ENCODE measurements around the gene CCDC174.
"Not testable (repeated sequence)": the region's sequence is repeated elsewhere in the genome, so short reads cannot be mapped to it uniquely, and the experiment has no call there.

CCDC174 gene

DNA sequence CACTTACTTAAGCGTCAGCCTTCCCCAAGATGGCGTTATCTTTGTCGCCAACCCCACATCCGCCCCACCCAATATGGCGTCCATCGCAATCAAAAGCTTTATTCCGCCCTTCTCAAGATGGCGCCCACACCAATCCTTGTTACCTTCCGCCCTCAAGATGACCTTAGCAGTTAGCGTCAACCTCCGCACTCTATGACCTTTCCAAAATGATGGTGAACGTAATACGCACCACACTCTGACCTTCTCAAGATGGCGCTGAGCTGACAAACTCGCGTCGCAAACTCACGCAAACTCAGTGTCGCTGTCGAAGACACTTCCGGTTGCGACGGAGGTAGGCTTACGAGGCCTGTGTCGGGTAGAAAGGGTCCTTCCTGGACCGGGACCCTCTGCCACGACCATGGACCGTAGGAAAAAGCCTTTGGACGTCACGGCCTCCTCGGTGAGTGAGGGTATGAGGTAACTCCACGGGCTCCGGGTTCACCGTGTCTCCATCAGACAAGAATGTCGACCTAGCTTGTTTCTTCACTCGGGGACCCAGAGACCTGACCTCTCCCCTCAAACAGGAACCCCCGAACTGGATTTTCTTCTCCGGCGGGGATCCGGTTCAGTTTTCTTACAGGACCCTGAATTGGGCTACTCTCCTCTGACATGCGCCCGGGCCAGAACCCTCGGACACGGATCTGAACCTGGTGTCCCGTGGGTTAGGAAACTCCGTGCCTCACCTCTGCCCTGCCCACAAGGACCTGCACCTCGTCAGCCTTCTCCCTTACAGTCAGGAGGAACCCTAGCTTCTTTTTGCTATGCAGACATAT lies at the start of gene CCDC174:
CCDC174 (plus strand) TSS at position 323 of the 812 bp plus-strand sequence; CDS start at position 398, 75 bp downstream.
- DNase-seq, result peak; percentile 97 to 99

DNA sequence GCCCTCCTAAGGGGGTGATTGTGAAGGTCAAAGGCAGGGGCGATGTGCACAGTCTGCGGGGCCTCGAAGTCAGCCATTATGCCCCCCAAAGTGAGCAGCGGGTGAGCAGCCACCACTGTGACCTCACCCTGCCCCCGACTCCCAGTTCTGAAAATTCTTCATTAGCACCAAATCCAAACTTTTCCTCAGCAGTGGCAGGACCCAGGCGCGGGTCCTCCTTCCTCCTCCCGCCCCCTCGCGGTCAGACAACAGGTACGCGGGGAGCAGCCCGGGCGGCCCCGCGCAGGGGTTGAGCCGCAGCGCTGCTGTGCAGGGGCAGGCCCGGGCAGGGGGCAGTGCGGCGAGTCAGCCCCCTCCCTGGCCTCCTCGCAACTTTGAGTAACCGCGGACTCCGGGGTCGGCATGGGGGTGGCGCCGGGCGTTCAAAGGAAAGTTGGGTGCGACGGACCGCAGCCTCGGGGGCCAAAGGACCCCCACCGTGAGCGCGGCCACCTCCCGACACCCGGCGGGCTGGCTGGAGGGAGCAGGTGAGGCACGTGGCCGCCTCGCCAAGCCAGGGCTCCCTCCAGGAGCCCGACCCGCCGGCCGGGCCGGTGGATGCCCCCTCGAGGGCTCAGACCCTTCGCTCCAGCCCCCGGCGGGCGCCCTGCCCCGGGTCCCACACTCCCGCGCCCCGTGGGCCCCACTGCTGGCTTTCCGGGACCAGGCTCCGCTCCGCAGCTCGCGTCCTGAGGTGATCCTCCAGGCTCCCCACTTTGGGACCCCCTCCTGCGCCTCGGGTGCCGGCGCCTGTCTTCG lies 49.4 kb upstream of the CCDC174 start:
- DNase-seq, result no peak

DNA sequence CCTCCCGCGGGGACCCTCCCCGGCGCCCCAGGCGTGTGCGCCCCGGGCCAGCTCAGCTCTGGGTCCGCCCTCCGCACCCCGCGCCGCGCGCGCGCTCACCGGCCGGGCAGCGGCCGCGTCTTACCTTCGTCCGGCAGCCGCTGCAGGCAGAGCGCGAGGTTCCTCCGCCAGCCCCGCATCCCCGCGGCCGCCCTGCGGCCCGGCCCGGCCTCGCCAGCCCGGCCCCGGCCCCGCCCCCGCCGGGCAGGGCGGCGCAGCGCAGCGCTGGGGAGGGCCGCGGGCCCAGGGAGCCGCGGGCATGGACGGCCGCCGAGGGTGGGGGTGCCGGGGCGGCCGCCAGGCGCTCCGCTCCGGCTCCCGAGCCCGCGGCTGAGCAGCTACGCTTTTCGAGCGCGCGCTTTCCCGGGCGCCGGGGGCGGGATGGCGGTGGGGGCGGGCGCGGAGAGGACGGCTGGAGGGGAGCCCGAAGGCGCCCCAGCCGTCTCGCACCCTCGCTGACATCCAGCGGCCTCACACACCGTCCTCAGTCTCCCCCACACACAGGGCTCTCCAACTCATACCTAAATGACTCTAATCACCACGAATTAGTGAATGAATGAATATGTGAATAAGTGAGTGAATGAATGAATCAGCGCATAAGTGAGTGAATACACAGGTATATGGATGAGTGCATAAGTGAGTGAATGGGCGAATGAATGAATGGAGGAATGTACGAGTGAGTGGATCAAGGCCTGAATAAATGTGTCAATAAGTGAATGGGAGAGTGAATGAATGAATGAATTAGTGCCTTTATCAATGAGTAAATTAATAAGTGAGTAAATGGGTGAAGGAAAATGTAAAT lies 48.5 kb upstream of the CCDC174 start:
- no peak for DNase-seq

GRCh38 chr3:14605067-14605466 lies 46.5 kb upstream of the CCDC174 start:
- no peak for DNase-seq

GRCh38 chr3:14605744-14606143 lies 45.8 kb upstream of the CCDC174 start:
- DNase-seq, result no peak

GRCh38 chr3:14606669-14607339 lies 44.8 kb upstream of the CCDC174 start:
- no peak for DNase-seq

DNA sequence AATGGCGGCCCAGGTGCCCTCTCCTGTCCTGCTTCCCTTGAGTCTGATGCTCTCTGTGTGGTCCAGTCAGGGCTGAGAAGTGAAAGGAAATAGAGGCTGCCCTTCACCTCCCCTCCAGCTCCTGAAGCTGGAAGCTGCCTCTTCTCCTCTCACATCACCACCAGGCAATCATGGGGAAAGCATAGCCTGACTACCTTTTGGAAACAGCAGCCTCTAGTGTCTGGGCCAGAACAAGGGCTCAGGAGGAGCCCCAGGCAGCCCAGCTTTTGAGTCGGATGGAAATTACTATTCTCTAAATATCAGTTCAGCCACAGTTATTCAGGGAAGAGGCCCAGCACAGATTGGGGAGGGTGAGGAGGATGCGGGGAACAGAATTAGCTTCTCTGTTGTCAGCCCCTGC lies 43.3 kb upstream of the CCDC174 start:
- no peak for DNase-seq

- not testable (repeated sequence) for DNase-seq
Measured at GRCh38 chr3:14609058-14609457, 42.5 kb upstream of the CCDC174 start.

- no peak for DNase-seq
Measured at GRCh38 chr3:14609506-14609905, 42.1 kb upstream of the CCDC174 start.

DNA sequence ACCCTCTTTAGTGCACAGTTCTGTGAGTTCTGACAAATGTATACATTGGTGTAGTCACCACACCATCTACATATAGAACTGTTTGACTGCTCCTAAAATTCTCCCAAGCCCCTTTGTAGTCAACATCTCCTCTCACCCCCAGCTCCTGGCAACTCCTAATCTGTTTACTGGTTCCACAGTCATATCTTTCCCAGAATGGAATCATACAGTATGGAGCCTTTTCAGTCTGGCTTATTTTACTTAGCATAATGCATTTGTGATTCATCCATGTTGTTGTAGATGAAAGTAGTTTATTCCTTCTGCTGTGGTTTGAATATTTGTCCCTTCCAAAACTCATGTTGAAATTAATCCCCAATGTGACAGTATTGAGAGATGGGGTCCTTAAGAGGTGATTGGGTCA lies 41.6 kb upstream of the CCDC174 start:
- DNase-seq, result no peak

- no peak for DNase-seq
Measured at GRCh38 chr3:14614189-14614588, 37.4 kb upstream of the CCDC174 start.

- DNase-seq, result no peak
Measured at GRCh38 chr3:14614862-14615261, 36.7 kb upstream of the CCDC174 start.

DNA sequence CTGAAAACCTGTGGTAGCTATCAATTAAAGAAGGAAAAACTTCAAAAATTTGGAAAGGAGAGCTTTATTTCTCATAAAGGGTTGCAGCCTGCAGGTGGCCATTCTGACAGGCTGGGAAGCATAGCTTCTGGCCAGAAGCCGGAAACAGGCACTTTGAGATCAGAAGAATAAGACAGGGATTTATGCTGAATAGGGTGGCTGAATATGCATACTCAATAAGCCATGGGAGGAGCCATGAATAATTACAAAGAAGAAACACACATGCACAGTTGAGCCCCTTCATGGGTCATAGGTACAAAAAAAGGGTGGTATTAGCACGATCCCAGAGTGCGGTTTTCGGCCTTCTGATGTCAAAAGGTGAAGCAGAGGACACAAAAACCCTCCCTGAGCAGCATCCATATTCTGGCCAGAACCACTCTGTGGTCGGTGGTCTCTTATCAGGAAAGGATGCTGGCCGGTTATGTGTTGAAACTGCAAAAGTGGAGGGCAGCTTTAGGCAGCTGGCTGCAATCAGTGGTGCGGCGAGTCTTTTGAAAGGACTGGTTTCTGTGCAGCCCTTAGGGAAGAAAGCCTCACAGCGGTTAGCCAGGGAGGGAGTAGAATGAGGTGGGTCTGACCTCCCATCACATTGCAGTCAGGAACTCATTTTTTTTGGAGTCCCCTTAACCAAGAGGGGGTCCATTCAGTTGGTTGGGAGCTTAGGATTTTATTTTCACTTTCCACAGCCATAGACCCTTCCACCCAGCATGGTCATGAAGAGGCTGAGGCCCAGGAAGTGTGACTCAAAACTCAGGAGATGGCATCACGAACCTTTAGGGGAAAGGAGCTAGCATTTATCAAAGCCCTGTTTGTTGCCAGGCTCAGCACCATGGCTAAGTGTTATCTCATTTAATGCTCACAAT lies 34.7 kb upstream of the CCDC174 start:
- DNase-seq, result no peak

DNA sequence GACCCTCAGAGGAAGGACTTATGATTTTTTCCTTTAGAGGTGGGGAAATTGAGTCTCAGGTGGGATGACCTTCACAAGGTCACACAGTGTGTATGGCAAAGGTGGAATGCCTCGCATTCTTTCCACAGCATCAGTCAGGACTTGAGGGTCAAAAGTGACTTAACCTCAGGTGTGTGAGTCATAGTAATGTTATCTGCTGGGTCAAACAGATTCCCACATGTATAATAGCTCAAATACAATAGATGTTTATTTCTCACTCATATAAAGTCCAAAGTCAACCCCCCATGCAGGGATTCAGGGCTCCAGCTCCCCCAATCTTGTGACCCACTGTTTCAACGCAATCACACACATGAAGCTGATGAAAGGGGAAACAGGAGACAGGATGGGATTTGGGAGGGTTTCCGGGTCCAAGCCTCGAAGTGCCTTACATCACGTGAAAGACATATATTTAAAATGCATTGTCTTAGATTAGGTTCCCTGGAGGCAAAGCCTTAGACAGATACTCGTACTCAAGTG lies 34.0 kb upstream of the CCDC174 start:
- no peak for DNase-seq

DNA sequence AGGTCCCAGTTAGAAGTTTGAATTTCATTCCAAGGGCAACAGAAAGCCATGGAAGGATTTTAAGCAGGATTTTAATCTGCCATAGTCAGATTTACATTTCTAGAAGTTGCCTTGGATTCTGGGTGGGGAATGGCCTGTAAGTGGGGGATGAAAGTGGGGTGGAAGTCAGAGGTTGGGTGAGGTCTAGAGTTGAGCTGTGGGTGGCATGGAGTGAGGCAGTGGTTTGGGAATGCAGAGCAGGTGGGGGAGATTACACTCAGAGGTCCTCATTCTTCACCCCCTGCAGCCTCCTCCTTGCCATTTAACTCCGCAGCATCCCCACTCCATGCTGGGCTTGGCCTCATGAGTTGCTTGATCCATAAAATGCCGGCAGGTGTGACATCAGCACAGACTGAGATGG lies 32.0 kb upstream of the CCDC174 start:
- DNase-seq, result no peak

GRCh38 chr3:14620512-14620911 lies 31.1 kb upstream of the CCDC174 start:
- DNase-seq, result no peak

DNA sequence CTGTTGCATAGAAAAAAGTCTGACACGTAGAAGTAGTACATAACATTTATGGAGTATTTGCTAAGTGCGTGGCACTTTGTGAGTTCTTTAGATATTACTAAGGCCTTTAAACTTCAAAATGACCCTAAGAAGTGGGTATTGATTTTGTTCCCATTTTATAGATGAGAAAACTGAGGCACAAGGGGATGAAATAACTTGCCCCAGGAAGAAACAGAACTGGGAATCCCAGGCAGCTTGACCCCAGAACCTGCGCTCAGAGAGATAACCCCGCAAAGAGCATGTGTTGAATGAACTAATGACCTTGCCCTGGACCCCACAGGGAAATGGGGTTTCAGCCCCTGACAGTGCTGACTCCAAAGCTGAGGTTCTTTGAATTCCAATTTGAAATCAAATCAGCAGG lies 30.5 kb upstream of the CCDC174 start:
- DNase-seq, result no peak

DNA sequence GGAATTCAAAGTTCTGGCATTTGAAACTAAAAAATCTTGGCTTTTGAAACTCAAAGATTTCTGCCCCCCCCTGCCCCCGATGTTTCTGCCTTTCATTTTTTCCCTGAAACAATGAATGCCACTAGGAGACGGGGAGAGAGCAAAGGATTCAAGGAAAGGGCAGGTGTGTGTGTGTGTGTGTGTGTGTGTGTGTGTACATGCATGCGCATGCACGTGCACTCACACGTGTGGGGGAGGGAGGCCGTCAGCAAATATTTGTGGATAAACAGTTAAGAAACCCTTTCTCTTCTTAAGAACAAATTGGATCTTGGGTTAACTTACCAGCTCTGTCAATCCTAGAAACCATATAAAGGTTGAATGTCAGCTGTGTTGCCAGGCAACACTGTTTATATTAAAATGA lies 29.2 kb upstream of the CCDC174 start:
- no peak for DNase-seq

DNA sequence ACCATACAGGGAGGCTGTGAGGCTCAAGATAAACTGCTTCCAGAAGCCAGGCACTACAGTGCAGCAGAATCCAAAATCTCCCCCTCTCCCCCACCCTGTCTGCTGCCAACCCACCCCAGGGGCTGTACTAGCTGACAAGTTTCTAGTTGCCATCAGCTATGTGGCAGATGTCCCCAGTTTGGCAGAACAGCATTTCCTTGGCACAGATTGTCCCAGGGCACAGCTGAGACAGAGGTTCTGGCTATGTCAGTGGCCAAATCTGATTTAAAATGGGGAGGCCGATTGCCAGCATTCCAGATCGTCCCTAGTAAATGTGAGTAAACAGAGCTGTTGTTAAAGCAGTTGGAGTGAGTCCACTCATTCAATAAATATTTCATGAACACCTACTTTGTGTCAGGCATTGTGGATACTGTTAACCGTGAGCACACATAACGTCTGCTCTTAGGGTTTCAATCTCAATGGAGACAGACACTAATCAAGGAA lies 28.0 kb upstream of the CCDC174 start:
- DNase-seq, result no peak

DNA sequence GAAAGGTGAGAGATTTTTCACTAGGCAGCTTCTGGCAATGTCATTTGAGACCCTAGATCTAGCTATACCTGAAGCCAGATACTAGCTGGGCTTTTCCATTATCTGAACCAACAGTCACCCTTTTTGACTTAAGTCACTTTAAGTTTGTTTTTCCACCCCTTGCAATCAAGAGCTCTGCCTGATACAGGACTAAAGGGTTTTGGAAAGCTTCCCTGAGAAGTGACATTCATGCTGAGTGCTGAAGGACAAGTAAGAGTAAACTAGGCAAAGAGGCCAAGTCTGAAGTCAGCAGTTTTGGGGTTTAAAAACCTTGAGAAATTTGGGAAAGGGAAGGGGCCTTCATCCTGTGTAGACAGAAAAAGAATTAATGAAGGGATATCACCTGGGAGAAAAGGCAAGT lies 27.1 kb upstream of the CCDC174 start:
- no peak for DNase-seq

DNA sequence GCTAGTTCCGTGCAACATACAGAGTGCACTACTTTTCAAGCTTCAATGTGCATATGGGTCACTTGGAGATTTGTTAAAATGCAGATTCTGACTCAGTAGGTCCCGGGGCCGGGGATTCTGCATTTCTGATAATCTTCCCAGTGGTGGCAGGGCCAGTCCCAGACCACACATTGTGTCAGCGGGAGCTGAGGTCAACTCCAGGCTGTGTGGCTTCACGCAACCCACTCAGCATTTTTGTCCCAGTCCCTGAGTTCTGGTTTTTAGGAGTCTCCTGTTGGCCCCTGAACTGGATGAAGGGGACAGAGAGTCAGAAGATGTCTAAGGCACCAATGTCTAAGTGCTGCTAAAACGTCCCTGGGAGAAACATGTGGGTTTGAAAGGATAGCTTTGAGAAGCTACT lies 26.1 kb upstream of the CCDC174 start:
- no peak for DNase-seq

Data from SHP77 (cell line).